ENCODE measurements around the gene RNF212B.
"Not testable (repeated sequence)": the region's sequence is repeated elsewhere in the genome, so short reads cannot be mapped to it uniquely, and the experiment has no call there.

Gene RNF212B

GRCh38 chr14:23237772-23238594 is at the start of gene RNF212B:
TSS of gene RNF212B (plus strand) at chr14:23237936. CDS start at chr14:23240346, 2,410 bp downstream.
- peak; percentile 31 to 62 for DNase-seq

- DNase-seq: no peak
These were observed 44.3 kb upstream of the RNF212B start for GRCh38 chr14:23193432-23193831.

- DNase-seq: no peak
These were observed 42.1 kb upstream of the RNF212B start for GRCh38 chr14:23195552-23196101.

- not testable (repeated sequence) for DNase-seq
These were observed 41.2 kb upstream of the RNF212B start for GRCh38 chr14:23196487-23196886.

GRCh38 chr14:23199141-23199540 is 38.6 kb upstream of the RNF212B start:
- not testable (repeated sequence) for DNase-seq

GRCh38 chr14:23202001-23202400 is 35.7 kb upstream of the RNF212B start:
- no peak for DNase-seq

- DNase-seq: no peak
These were observed 31.2 kb upstream of the RNF212B start for GRCh38 chr14:23206422-23207145.

- no peak for DNase-seq
These were observed 30.6 kb upstream of the RNF212B start for GRCh38 chr14:23207146-23207540.

GRCh38 chr14:23208324-23208723 is 29.4 kb upstream of the RNF212B start:
- no peak for DNase-seq

- DNase-seq: no peak
These were observed 27.9 kb upstream of the RNF212B start for GRCh38 chr14:23209651-23210423.

GRCh38 chr14:23215421-23215820 is 22.3 kb upstream of the RNF212B start:
- DNase-seq: no peak

GRCh38 chr14:23217032-23218020 is 20.4 kb upstream of the RNF212B start:
- DNase-seq: no peak

GRCh38 chr14:23219075-23219474 is 18.7 kb upstream of the RNF212B start:
- no peak for DNase-seq

- DNase-seq: not testable (repeated sequence)
These were observed 12.8 kb upstream of the RNF212B start for GRCh38 chr14:23224958-23225357.

GRCh38 chr14:23227566-23227965 is 10.2 kb upstream of the RNF212B start:
- DNase-seq: no peak

GRCh38 chr14:23228812-23229211 is 8.9 kb upstream of the RNF212B start:
- DNase-seq: no peak

- not testable (repeated sequence) for DNase-seq
These were observed 5.4 kb upstream of the RNF212B start for GRCh38 chr14:23232241-23232808.

- no peak for DNase-seq
These were observed 2.9 kb downstream of the RNF212B start for GRCh38 chr14:23240661-23241060.

GRCh38 chr14:23241061-23241715 is 3.5 kb downstream of the RNF212B start:
- DNase-seq: not testable (repeated sequence)

- DNase-seq: no peak
These were observed 4.3 kb downstream of the RNF212B start for GRCh38 chr14:23242076-23242475.

GRCh38 chr14:23243066-23243465 is 5.3 kb downstream of the RNF212B start:
- DNase-seq: no peak

Data from NCI-H1930 (cell line).